SU-DHL-6 (cell line): ENCODE data around the gene CITED2.

Experiments
- H2AFZ ChIP-seq: fragments of 200-600 bp; sonication (generic); 2 replicates; pipeline ENCODE4 v1.6.1; 2014; ENCODE audit warnings: low read depth, mild to moderate bottlenecking, moderate library complexity, mixed read lengths, antibody characterized with exemption, low read length; ENCODE audit not compliant: severe bottlenecking
- H3F3A ChIP-seq: fragments of 200-600 bp; shearing (Covaris generic); 2 replicates; pipeline ENCODE4 v1.6.0; 2016; ENCODE audit warnings: antibody characterized with exemption, mild to moderate bottlenecking; ENCODE audit not compliant: insufficient read depth
- H3K27ac ChIP-seq: fragments of 200-600 bp; sonication (generic); 2 replicates; pipeline ENCODE4 v1.5.1; 2016; ENCODE audit warnings: low read depth, mild to moderate bottlenecking, low read length, moderate library complexity, mixed read lengths
- H3K27me3 ChIP-seq: fragments of 200-600 bp; sonication (generic), shearing (Covaris generic); 2 replicates; pipeline ENCODE4 v1.6.0; 2014; ENCODE audit warnings: mild to moderate bottlenecking, low read length
- H3K36me3 ChIP-seq: fragments of 200-600 bp; sonication (generic); 2 replicates; pipeline ENCODE4 v1.6.1; 2014; ENCODE audit warnings: mild to moderate bottlenecking, low read length, mixed read lengths
- H3K4me2 ChIP-seq: fragments of 300-600, 200-600 bp; shearing (Covaris generic), sonication (generic); 2 replicates; pipeline ENCODE4 v1.6.0; 2014; ENCODE audit warnings: low read length, low read depth, mild to moderate bottlenecking; ENCODE audit not compliant: poor library complexity, severe bottlenecking
- H3K4me3 ChIP-seq: fragments of 200-600 bp; sonication (generic); 2 replicates; pipeline ENCODE4 v1.5.1; 2014; ENCODE audit warnings: antibody characterized with exemption, low read length, mild to moderate bottlenecking, mixed read lengths; ENCODE audit not compliant: insufficient read depth, poor library complexity, severe bottlenecking
- H3K79me2 ChIP-seq: fragments of 200-600 bp; sonication (generic); 2 replicates; pipeline ENCODE4 v1.6.1; 2014; ENCODE audit warnings: mild to moderate bottlenecking, low read length, moderate library complexity; ENCODE audit not compliant: insufficient read depth
- H3K9ac ChIP-seq: fragments of 200-600 bp; sonication (generic); 2 replicates; pipeline ENCODE4 v1.7.0; 2014; ENCODE audit warnings: mild to moderate bottlenecking, low read length
- H3K9me2 ChIP-seq: fragments of 200-600 bp; sonication (generic); replicated peaks from 2 replicates; pipeline ENCODE4 v1.6.1; 2014; ENCODE audit warnings: low read length; ENCODE audit not compliant: insufficient read depth
- H3K9me3 ChIP-seq: fragments of 200-600 bp; sonication (generic); 2 replicates; pipeline ENCODE4 v1.6.1; 2014; ENCODE audit warnings: low read length, mixed read lengths; ENCODE audit not compliant: insufficient read depth
- H4K20me1 ChIP-seq: fragments of 200-600 bp; sonication (generic); 2 replicates; pipeline ENCODE4 v1.6.1; 2014; ENCODE audit warnings: low read depth, mild to moderate bottlenecking, antibody characterized with exemption, low read length, moderate library complexity, mixed read lengths
- CTCF ChIP-seq: fragments of 200-600 bp; sonication (generic); IDR thresholded peaks from one replicate; pipeline ENCODE4 v1.5.1; 2017; ENCODE audit warnings: antibody characterized with exemption, mild to moderate bottlenecking, low read length, moderate library complexity; ENCODE audit not compliant: insufficient read depth, poor library complexity, severe bottlenecking
- EZH2phosphoT487 ChIP-seq: fragments of 200-600 bp; sonication (generic), shearing (Covaris generic); conservative IDR thresholded peaks from 2 replicates; pipeline ENCODE4 v1.6.1; 2018; ENCODE audit warnings: mild to moderate bottlenecking, antibody characterized with exemption, low read length, moderate library complexity, mixed read lengths

Gene CITED2

GRCh38 chr6:139336488-139336887, 38.0 kb downstream of the CITED2 start:
- H2AFZ ChIP-seq: no peak overlapping the region
- peak overlapping the region; percentile 34 for H3K4me3 ChIP-seq
- H3K9me2 ChIP-seq: no peaks in the 10 kb centered on the region
- H3K27me3 ChIP-seq: no peaks in the 10 kb centered on the region
- H3K27ac ChIP-seq: peak overlapping the region; percentile 85
- TF ChIP-seq EZH2phosphoT487 (no peak), CTCF (no peak)
- peak overlapping the region; percentile 74 for H3K4me2 ChIP-seq
- H3K9ac ChIP-seq: peak overlapping the region; percentile 44
- peaks cover 26% of the 10 kb centered on the region for H3F3A ChIP-seq
- no peaks in the 10 kb centered on the region for H3K9me3 ChIP-seq
- H3K79me2 ChIP-seq: peaks cover 6% of the 10 kb centered on the region
- no peaks in the 10 kb centered on the region for H3K36me3 ChIP-seq
- no peaks in the 10 kb centered on the region for H4K20me1 ChIP-seq

- peaks cover 6% of the 10 kb centered on the region for H3K79me2 ChIP-seq
- peak overlapping the region; percentile 85 for H3K27ac ChIP-seq
- H4K20me1 ChIP-seq: no peaks in the 10 kb centered on the region
- H3K4me2 ChIP-seq: peak overlapping the region; percentile 74
- H2AFZ ChIP-seq: peak overlapping the region; percentile 29
- no peaks in the 10 kb centered on the region for H3K36me3 ChIP-seq
- no peaks in the 10 kb centered on the region for H3K9me3 ChIP-seq
- H3K4me3 ChIP-seq: peak overlapping the region; percentile 34
- peaks cover 34% of the 10 kb centered on the region for H3F3A ChIP-seq
- no peaks in the 10 kb centered on the region for H3K9me2 ChIP-seq
- TF ChIP-seq EZH2phosphoT487: no peak
- TF ChIP-seq CTCF: no peak
- no peaks in the 10 kb centered on the region for H3K27me3 ChIP-seq
- peak overlapping the region; percentile 44 for H3K9ac ChIP-seq
Measured at GRCh38 chr6:139335447-139336210, 38.8 kb downstream of the CITED2 start.

- peak overlapping the region; percentile 29 for H2AFZ ChIP-seq
- no peaks in the 10 kb centered on the region for H3K36me3 ChIP-seq
- H3K79me2 ChIP-seq: peaks cover 6% of the 10 kb centered on the region
- peaks cover 40% of the 10 kb centered on the region for H3F3A ChIP-seq
- TF ChIP-seq EZH2phosphoT487 (no peak), CTCF (no peak)
- no peak overlapping the region for H3K4me3 ChIP-seq
- peak overlapping the region; percentile 74 for H3K4me2 ChIP-seq
- no peaks in the 10 kb centered on the region for H3K27me3 ChIP-seq
- no peaks in the 10 kb centered on the region for H4K20me1 ChIP-seq
- H3K9ac ChIP-seq: peak overlapping the region; percentile 44
- no peaks in the 10 kb centered on the region for H3K9me3 ChIP-seq
- H3K9me2 ChIP-seq: no peaks in the 10 kb centered on the region
- peak overlapping the region; percentile 85 for H3K27ac ChIP-seq
Measured at GRCh38 chr6:139334806-139335446, 39.5 kb downstream of the CITED2 start.
